Measurements from ENCODE around the gene MUC2. TPM values are rescaled to one million over a fixed set of nuclear protein-coding genes. Genes with fewer than 3 reads are reported as not detected.

MUC2 gene
- polyA plus RNA-seq, 3 donors, result not detected

DNA sequence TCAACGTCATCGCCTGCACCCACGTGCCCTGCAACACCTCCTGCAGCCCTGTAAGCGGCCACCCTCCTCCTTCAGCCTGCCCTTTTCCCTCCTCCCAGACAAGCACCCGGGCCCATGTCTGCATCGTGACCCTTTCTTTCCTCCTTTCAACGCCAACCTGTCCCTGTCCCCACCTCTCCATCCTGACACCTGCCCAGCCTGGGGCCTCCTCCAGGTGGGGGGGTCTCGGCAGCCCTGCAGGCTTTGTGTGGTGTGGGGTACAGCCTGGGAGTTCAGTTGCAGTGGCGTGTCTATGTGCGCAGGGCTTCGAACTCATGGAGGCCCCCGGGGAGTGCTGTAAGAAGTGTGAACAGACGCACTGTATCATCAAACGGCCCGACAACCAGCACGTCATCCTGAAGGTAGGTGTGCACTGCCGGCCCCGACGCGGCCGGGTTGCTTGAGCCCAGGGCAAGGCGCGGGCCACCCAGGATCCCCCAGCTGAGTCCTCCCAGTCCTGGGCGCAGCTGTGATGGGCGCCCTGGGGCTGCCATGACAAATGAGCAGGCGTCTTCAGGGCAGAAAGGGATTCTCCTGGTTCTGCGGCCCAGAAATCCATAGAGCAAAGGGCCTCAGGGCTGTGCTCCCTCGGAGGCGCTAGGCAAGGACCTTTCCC, 33.7 kb downstream of the MUC2 start:
- no peak for TF ChIP-seq CTCF (IDR thresholded peaks at IDR 0.05)
- Mint-ChIP-seq H3K36me3 (no peaks in the 10 kb centered on the region), H3K4me1 (no peaks in the 10 kb centered on the region), H3K27ac (no peak overlapping the region), H3K27me3 (ENCODE audit: low read depth in 3 of 3) (peaks cover 0 to 7% (median 2%) of the 10 kb centered on the region in 3 donors), H3K9me3 (peaks cover 0 to 4% (median 0%) of the 10 kb centered on the region in 7 donors), H3K4me3 (no peak overlapping the region)
- no peak overlapping the region for H3K27ac ChIP-seq (ENCODE audit: low read depth in 1 of 2, low read length in 2 of 2)
- no peaks in the 10 kb centered on the region for H3K79me2 ChIP-seq (ENCODE audit: insufficient read depth, low read length)
- intact Hi-C loops (cut with micrococcal nuclease), result no loop called here
- 96% methylated on average over 24 of the region's 29 CpGs for WGBS (ENCODE audit: insufficient coverage)
- H4K20me1 ChIP-seq (ENCODE audit: insufficient read depth, low read length), result no peaks in the 10 kb centered on the region
- H3K4me3 ChIP-seq (replicated peaks in 1 of 3; ENCODE audit: low read depth in 2 of 3, low read length in 3 of 3), result no peak overlapping the region
- no peak overlapping the region for H2AFZ ChIP-seq (ENCODE audit: insufficient read depth, low read depth, low read length, poor library complexity, severe bottlenecking)
- no peaks in the 10 kb centered on the region for H3K27me3 ChIP-seq (ENCODE audit: control insufficient read depth in 2 of 2, insufficient read depth in 2 of 2, low read length in 2 of 2)
- no peaks in the 10 kb centered on the region for H3K4me1 ChIP-seq (ENCODE audit: control insufficient read depth in 1 of 2, insufficient read depth in 2 of 2, low read length in 2 of 2)
- no peak overlapping the region for H3K9ac ChIP-seq (ENCODE audit: insufficient read depth, low read length, poor library complexity, severe bottlenecking)
- H3K4me2 ChIP-seq (replicated peaks; ENCODE audit: extremely low read depth, low read length, poor library complexity, severe bottlenecking), result no peak overlapping the region
- H3K36me3 ChIP-seq (replicated peaks in 1 of 2; ENCODE audit: control insufficient read depth in 1 of 2, insufficient read depth in 2 of 2, low read length in 2 of 2), result no peaks in the 10 kb centered on the region
- peaks cover 0 to 7% of the 10 kb centered on the region in 2 donors for H3K9me3 ChIP-seq (replicated peaks in 1 of 2; ENCODE audit: control insufficient read depth in 1 of 2, insufficient read depth in 1 of 2, low read length in 2 of 2)
- DNase-seq, result no peak

DNA sequence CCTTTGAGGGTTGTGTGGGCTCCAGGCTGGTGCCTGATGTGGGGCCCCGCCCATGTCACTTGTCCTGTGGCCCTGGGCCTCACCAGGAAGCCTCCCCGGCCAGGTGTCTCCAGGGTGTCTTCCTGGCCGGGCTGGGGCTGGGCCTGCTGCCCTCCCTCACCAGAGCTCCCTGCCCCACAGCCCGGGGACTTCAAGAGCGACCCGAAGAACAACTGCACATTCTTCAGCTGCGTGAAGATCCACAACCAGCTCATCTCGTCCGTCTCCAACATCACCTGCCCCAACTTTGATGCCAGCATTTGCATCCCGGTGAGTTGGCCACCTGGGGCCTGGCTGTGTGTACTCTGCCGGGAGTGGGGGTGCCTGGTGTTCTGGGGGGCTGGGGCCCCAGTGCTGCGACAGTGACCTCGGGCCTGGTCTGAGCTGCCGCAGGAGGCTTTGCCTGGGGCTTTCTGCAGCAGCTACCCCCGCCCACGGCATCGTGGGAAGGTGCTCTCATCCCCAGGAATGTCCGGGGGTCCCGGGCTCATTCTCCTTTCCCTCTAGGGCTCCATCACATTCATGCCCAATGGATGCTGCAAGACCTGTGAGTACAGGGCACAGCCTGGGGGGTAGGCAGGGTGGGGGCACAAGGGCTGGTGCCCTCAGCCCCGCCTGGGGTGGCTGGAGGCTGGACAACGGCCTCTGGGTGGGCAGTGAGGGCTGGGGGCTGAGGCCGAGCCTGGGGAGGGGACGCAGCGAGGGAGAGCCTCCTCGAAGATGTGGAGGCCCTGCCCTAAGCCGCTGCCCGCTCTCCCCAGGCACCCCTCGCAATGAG, 34.6 kb downstream of the MUC2 start:
- Histone ChIP-seq H3K4me3 (replicated peaks in 1 of 3; ENCODE audit: low read depth in 2 of 3, low read length in 3 of 3) (no peak overlapping the region), H3K36me3 (replicated peaks in 1 of 2; ENCODE audit: control insufficient read depth in 1 of 2, insufficient read depth in 2 of 2, low read length in 2 of 2) (no peaks in the 10 kb centered on the region), H3K79me2 (ENCODE audit: insufficient read depth, low read length) (no peaks in the 10 kb centered on the region), H2AFZ (ENCODE audit: insufficient read depth, low read depth, low read length, poor library complexity, severe bottlenecking) (no peak overlapping the region), H3K9me3 (replicated peaks in 1 of 2; ENCODE audit: control insufficient read depth in 1 of 2, insufficient read depth in 1 of 2, low read length in 2 of 2) (peaks cover 0 to 7% of the 10 kb centered on the region in 2 donors), H3K4me2 (replicated peaks; ENCODE audit: extremely low read depth, low read length, poor library complexity, severe bottlenecking) (no peak overlapping the region), H3K9ac (ENCODE audit: insufficient read depth, low read length, poor library complexity, severe bottlenecking) (no peak overlapping the region), H3K27me3 (ENCODE audit: control insufficient read depth in 2 of 2, insufficient read depth in 2 of 2, low read length in 2 of 2) (no peaks in the 10 kb centered on the region), H4K20me1 (ENCODE audit: insufficient read depth, low read length) (no peaks in the 10 kb centered on the region), H3K27ac (ENCODE audit: low read depth in 1 of 2, low read length in 2 of 2) (no peak overlapping the region), H3K4me1 (ENCODE audit: control insufficient read depth in 1 of 2, insufficient read depth in 2 of 2, low read length in 2 of 2) (no peaks in the 10 kb centered on the region)
- H3K4me1 Mint-ChIP-seq, result no peaks in the 10 kb centered on the region
- H3K4me3 Mint-ChIP-seq, result no peak overlapping the region
- intact Hi-C loops (cut with micrococcal nuclease), result no loop called here
- no peak overlapping the region for H3K27ac Mint-ChIP-seq
- TF ChIP-seq CTCF (IDR thresholded peaks at IDR 0.05), result no peak
- peaks cover 0 to 7% (median 2%) of the 10 kb centered on the region in 3 donors for H3K27me3 Mint-ChIP-seq (ENCODE audit: low read depth in 3 of 3)
- no peaks in the 10 kb centered on the region for H3K36me3 Mint-ChIP-seq
- peaks cover 0 to 4% (median 0%) of the 10 kb centered on the region in 7 donors for H3K9me3 Mint-ChIP-seq
- no peak for DNase-seq
- WGBS (ENCODE audit: insufficient coverage), result 86% methylated on average over 24 of the region's 28 CpGs

Measured in CD14-positive monocyte (primary cell).